ENCODE measurements around the gene PLCE1.
"Not testable (repeated sequence)": the region's sequence is repeated elsewhere in the genome, so short reads cannot be mapped to it uniquely, and the experiment has no call there.

Gene PLCE1

DNA sequence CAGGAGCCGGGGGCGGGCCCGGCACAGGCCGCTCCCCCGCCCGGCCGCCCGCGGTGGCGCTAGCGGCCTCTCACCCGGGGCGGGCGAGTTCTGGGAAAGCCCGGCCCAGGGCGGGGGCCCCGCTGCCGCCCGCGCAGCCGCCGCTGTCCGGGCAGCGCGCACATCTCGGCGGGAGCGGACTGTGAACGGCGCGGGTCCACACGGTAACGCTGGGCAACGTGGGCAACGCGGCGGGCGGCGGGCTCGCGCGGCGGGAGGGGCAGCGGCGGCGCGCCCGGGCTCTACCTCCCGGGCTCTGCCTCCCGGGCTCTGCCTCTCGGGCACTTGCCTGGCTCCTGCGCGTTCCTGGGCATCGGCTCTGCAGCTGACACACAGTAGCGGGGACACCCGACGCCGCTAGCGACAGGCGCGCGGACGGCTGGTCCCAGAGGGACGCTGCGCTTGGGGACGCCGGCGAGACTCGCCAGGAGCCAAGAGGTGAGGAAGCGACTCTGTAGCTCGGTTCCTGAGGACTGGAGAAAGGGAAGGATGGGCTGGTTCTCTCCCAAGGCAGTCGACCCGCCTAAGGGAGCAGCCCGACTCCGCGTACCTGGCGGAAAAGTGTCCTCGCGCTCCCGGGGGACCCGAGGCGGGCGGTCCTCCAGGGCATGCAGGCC is at the start of gene PLCE1:
TSS of gene PLCE1 (plus strand) at position 150 of the 656 bp plus-strand sequence. CDS start 37,116 bp downstream, outside the sequence.
- no peak for DNase-seq

DNA sequence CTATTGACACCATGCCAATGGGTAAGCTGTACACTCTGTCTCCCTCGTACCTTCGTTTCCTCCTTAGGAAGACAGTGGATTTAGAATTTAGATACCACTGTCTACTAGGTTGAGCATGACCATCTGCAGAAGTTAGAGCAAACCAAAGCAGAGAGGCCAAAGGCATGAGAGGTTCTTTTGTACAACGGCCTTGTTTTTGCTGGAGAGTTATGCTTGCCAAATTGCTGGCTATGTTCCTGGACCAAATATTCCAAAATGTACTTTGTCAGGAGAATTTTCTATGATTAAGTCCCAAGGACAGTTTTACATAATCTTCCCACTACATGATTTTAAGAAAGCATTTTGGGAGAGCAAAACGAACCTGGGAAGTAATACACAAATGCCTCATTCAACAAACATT is 47.9 kb upstream of the PLCE1 start:
- DNase-seq = no peak

DNA sequence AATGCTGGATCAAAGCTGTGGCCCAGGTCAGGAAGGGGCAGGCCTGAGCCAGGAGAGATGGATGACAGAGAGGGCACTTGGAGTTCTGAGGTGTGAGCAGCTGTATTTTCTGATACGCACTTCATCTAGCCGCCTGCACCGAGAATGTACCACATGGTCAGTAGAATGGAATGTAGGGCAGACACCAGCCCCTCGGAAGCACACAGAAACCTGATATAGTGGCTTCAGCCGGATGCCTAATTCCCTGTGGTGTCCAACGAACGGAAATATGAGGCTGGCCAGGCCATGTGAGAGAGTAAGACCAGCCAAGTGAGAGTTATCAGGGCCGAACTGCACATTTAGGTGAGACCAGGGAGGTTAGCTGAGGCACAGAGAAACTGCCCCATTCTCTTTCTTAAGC is 46.7 kb upstream of the PLCE1 start:
- DNase-seq = no peak

DNA sequence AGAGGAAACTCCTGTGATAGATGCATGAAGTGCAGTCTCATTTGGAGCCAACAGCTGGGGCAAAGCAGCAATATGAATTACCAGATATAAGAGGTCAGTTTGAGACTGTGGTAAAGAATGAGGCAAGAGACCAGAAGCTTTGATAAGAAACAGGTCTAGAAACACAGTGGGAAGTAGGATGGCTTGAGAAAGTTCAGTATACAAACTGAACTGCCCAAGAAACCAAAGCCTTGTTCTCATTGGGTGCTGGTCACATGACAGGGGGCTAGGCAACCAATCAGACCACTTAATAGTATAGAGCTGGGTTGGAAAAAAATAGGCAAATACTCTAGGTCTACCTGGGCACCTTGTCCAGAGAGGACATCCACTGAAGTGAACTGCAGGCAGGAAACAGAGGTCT is 46.2 kb upstream of the PLCE1 start:
- DNase-seq = no peak

DNA sequence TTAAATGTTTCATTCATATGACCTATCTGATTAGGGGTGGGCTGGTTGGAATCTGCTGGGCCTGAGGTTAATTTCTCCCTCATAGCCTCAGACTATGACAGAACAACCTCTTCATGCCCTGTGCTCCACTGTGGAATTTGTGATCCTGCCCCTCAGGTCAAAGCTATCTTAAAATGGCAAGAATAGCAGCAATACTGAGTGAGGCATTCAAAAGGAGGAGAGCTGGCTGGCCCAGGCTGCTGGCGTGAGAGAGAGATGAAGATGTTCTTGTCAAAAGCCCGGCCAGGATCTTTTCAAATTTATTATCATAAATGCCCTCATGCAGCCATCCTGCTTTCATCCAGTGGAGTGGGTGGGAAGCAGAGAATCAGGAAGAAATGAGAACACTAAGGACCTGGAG is 41.8 kb upstream of the PLCE1 start:
- no peak for DNase-seq

DNA sequence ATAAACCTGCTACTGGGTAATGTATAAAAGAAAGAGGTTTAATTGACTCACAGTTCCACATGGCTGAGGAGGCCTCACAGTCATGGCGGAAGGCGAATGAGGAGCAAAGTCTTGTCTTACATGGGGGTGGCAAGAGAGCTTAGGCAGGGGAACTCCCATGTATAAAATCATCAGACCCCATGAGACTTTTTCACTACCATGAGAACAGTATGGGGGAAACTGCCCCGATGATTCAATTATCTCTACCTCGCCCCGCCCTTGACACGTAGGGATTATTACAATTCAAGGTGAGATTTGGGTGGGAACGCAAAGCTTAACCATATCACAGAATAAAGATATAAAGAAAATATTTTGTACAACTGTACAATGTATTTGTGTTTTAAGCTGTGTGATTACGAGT is 39.4 kb upstream of the PLCE1 start:
- DNase-seq = no peak

DNA sequence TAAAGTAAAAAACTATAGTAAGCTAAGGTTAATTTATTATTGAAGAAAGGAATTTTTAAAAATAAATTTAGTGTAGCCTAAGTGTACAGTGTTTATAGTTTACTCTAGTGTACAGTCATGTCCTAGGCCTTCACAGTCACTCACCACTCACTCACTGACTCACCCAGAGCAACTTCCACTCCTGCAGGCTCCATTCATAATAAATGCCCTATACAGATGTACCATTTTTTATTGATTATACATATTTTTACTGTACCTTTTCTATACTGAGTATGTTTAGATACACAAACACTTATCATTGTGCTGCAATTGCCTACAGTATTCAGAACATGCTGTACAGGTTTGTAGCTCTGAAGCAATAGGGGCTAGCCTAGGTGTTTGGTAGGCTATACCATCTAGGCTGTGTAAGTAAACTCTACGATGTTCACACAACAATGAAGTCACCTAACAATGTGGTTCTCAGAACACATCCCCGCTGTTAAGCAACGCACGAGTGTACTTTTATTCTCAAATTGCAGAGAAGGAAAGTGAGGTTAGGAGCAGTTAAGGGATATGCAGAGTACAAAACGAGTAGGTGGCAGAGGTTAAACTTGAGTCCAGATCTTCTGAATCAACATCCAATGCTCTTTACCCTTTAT is 38.9 kb upstream of the PLCE1 start:
- DNase-seq = no peak

DNA sequence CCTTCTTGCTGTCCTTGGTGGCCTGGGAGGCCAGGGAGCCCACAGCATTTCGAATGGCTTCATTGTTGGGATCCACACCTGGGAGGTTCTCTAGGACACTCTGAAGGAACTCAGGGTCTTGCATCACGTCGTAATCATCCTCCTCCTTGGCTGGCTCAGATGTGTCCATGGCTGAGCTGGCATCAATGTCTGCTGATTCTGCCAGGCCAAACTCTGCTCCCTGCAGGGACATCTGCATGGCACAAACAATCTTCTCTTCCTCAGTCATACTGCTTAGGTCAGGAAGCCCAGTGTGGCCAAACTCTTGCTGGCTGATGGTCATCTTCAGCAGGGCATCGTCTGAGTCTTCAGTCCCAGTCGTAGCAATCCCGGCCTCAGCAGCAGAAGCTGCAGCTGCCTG is 34.9 kb upstream of the PLCE1 start:
- no peak for DNase-seq

DNA sequence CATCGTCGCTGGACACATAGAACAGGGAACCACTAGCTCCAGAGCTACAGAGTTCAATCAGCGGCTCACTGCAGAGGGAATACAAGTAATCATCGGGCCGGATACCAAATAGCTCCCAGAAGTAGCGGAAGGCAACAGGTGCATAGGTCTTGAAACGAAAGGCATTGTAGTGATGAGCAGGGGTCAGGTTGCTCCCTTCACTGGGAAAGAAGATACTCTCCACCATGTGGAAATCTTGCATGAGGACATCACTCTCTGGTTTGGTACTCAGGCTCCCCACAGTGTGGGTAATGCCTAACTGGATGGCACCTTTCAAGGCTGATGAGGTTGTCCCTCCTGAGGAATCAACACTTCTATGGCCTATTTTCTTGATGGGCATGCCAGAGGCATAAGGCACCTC is 32.7 kb upstream of the PLCE1 start:
- DNase-seq = not testable (repeated sequence)

DNA sequence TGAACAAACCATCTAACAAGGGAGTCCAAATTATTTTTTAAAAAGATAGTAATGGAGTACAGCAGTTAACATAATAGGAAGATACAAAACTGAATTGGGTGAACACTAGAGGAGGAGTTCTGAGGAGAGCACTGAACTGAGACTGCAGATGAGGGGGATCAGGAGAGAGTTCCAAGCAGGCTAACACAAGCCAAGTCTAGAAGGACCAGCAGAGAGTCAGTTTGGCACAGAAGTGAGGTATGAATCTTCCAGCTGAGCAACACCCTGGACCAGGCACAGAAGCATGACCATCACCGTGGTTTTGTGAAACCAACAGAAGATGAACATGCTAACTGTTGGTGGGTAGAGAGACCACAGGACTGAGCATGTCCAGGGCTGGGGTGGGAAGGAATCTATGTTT is 30.8 kb upstream of the PLCE1 start:
- no peak for DNase-seq

DNA sequence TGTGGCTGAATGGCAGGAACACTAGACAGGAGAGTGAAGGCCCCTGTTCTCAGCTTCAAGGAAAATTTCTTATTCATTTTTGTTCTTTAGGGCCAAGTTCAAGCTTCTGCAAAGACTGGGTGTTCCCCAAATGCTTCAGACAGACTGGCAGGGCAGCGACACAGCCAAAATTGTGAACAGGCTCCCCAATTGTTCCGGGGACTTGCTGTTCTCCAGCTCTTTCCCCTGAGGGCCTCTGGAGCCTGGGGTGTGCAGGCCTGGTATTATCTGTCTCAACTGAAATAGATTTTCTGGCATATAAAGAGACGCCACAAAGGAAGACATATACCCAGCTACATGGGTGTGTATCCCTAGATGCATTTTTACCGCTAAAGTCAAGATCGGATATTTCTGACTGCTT is 30.3 kb upstream of the PLCE1 start:
- DNase-seq = no peak

DNA sequence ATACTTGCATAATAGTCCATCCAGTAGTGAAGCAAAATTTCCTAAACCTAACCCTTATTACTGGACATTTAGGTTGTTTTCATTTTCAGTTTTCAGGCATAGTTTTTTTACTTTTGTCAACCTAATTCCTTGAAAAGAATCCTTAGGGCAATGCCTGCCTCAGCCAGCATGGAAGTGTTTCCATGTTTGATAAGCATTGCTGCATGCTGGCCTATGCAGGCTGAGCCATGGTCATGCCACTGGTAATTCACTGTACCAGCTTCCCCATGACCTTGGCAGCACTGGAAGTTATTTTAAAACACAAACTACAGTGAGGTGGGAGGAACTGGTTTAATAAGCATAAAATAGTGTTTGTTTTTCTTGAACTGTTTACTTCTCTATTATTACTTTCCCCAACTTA is 27.8 kb upstream of the PLCE1 start:
- no peak for DNase-seq

DNA sequence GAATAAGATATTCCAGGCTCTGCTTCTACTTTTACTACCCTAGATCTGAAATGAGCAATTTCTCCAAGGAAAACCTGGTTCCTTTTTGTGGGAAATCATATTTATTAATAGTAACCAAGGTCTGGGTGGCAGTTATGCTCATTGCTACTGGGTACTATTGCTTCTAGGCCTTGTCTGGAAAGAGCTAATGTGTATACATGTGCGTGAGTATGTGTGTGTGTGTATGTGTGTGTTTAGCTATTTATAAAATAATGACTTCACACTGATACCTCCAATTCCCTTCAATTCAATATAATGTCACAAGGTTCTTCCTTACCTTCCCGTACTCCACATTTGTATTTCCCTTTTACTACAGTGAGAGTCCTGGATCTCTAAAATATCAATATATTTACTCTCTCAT is 26.0 kb upstream of the PLCE1 start:
- no peak for DNase-seq

DNA sequence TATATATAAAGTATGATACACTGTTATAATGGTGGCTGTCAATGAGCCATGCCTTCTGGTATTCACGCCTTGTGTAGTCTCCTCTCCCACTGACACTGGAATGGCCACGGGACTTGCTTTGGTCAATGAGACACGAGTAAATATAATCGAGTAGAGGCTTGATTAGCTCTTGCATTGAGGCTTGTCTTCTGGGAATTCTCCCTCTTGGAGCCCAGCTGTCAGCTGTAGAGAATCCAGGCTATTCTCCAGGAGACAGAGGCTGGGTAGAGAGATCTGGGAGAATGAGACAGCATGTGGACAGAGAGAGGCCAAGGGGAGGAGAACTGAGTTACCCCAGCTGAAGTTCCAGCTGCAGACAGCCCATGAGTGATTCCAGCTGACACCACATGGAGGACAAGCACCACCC is 25.2 kb upstream of the PLCE1 start:
- no peak for DNase-seq

DNA sequence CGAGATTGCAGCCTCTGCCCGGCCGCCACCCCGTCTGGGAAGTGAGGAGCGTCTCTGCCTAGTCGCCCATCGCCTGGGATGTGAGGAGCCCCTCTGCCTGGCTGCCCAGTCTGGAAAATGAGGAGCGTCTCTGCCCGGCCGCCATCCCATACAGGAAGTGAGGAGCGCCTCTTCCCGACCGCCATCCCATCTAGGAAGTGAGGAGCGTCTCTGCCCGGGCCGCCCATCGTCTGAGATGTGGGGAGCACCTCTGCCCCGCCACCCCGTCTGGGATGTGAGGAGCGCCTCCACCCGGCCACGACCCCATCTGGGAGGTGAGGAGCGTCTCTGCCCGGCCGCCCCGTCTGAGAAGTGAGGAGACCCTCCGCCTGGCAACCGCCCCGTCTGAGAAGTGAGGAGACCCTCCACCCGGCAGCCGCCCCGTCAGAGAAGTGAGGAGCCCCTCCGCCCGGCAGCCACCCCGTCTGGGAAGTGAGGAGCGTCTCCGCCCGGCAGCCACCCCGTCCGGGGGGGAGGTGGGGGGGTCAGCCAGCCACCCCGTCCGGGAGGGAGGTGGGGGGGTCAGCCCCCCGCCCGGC is 23.2 kb upstream of the PLCE1 start:
- not testable (repeated sequence) for DNase-seq

DNA sequence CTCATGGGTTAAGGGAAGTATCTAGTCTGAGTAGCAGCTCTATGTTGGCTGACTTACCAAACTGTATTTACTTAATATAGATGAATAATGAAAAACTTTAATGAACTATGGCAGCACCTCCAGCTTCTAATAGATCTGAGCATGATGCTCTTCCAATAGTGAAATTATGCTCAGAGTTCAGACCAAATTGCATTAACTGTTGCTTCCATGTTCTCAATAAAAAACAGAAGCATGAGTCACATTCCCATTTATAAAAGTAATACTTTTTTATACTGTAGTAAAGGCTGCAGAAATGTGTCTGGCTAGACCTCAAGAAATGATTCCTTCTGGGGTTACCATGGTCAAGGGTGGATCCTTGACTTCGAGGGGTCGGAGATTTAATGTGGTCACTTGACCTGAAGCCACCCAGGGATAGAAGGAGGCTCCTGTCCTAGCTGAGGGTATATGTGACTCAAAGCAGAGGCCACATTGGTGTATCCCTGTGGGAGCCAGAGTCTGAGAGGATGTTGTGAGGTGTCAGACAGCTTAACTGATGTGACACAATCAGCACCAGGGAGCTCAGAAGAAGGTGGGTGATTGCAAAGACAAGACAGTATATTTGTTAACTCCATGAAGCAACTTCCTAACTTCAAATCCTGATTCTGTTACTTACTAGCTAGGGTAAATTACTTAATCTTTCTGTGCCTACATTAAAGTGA is 19.8 kb upstream of the PLCE1 start:
- DNase-seq = no peak

DNA sequence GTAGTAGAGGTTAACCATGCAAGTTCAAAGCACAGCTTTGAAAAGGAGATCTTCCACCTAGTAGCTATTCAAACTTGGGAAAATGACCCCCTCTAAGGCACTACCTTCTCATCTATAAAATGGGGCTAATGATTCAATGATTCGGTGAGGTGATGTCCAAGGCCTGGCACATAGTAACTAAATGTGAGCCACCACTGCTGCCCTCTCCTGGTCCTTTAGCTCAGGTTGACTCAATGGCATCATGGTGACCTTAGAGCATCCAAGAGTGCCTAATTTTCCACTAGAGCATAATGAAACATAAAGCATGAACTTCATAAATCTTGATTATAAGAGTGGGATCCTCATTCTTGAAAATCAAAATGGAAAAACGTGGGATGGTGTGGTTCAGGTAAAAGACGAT is 16.3 kb upstream of the PLCE1 start:
- no peak for DNase-seq

DNA sequence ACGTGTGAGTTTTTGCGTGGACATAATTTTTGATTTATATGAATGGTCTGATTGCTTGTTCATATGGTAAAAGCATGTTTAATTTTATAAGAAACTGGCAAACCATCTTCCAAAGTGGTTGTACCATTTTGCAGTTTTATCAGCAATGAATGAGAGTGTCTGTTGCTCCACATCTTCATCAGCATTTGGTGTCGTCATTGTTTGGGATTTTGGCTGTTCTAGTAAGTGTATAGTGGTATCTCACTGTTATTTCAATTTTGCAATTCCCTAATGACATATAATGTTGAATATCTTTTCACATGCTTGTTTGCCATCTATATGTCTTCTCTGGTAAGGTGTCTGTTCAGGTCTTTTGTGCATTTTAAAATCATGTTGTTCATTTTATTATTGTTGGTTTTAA is 13.2 kb upstream of the PLCE1 start:
- no peak for DNase-seq

DNA sequence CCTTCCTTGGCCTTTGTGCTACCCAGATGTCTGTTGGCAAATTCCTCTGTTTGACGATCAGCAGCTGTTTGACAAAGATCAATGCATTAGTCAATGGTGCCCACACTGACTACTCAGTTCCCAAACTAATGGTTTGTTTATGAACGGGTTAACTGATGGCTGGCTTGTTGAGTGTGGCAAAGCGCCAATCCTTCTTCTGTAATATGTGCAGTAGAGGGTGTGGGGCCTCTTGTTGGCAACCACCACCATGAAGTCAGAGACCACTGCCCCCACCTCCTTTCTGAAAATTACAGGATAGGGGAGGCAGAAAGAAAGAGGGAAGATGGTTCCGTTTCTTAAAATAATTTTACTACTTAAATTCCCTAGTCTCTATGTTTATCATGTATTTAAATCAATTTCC is 2.6 kb upstream of the PLCE1 start:
- DNase-seq = no peak

DNA sequence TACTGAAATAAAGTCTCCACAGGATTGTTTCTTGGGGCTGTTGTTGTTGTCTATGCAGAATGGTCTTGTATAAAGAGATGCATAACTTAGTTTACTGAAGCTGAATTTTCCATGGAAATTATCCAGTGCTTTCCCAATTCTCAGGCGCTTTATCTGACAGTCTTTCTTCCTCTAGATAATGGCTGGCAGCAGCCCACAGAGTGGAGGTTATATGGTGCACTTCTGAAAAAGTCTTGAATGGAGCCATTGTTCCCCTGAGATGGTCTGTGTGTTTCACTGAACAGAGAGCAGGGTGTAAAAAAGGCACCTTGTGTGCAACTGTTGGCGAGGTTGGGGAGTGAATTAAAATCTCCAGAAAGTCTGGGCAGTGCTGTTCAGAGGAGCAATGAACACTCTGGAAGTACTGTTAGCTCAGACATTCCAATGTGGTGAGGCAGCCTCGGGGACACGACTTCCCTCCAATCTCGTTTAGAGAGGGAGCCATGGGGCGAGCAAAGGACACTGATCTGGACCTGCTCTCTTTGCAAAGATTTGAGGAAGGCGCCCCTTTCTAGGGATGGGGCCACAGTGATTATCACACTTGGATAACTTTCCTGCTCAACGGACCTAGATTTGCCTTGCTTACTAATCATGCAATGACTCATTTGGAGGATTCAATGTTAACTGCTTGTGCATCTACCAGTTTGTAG is 2.0 kb upstream of the PLCE1 start:
- DNase-seq = no peak

DNA sequence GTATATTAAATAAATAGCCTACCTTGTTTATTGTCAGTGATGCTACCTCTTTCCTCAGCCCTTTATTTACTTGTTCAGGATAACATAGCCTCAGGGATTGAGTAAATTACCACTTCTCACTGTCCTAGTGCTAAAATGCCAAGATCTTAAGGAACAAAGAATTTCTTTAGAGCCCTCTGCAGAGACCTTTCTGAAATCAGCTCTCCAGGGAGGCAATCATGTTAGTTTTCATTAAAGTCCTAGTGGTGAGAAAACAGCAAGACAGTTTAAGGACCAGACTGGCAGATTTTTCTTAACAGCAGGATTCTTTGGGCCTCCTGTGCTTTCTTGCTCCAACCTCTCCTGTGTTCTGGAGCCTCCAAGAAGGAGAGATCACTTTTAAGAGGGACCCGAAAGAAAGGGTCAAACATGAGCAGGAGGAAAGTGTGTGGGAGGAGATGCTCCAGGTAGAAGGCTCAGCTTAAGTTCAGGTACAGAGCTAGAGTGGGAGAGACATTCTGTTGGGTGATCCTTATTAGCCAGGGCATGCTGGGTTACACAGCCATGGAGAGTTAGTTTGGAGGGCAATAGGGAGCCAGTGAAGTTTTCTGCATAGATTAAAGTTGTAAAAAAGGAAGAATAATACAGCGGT is 1.2 kb upstream of the PLCE1 start:
- no peak for DNase-seq

DNA sequence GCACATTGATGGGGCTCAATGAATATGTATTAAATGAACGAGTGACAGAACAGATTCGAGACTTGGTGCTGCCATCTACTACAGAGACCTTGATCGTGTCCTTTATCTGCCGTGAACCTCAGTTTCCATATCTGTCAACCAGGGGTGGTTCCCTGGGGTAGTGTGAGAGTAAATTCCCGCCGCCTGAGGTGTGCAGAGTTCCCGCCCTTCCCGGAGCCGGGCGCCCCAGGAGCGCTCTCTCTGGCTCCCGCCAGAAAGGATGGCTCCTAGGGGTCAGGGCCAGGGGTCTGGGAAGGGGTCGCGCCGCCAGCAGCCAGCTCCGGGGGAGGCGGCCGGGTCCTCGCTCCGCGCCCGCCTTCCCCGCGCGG is 333 bp upstream of the PLCE1 start:
- no peak for DNase-seq

DNA sequence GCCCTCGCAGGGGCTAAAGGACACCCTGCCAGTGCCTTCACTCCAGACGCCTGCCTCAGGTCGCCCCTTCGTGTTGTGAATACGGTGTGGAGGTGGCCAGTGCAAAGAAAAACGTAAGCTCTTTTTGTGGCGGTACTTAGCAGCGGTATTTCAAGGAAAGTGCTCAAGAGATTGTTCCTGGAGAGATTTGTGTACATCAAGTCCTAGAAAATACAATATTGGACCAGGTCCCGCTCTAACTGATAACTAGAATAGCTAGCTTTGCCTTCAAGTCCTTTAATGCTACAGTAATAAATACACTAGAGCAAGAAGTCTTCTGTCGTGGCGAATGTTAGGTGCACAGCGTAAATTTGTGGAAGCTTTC is 689 bp downstream of the PLCE1 start:
- no peak for DNase-seq

Measured in NCI-H187 treated with DMSO at 0.1 percent for 48 hours (cell line).